GM12865 (cell line): ENCODE data around the gene UBE3A.

Experiments used
- DNase-seq: peaks from one replicate; pipeline ENCODE4 v3.0.0; 2010; ENCODE audit warnings: low read depth
- H3K4me3 ChIP-seq: 2 replicates; pipeline ENCODE4 v1.5.1; 2011; ENCODE audit warnings: mild to moderate bottlenecking, low read depth, low read length, control low read depth
- TF ChIP-seq, protein P1 (sequence below): IDR thresholded peaks from 2 replicates; pipeline ENCODE4 v1.5.1; 2011; ENCODE audit warnings: low read length, control low read depth, low read depth, inconsistent platforms; ENCODE audit not compliant: insufficient read depth; ENCODE audit errors: missing control alignments

Gene UBE3A

DNA sequence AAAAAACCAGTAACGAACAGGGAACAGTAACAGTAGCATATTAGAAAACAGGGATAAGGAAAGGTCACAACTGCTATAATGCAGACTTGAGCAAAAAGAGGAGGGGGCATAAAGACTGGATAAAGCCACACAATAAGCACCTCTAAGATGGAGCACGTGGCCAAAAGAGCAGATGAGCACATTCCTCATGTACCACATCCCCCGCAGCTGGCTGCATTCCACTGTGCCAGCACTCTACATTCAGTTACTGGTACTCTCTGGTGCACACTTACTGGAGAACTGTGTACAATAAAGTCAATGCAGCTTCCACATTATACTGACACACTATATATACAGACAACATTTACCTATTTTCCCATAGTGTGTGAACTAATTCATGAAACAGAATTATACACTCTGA lies 64.7 kb downstream of the UBE3A start:
- DNase-seq, result no peak
- TF ChIP-seq, protein P1, sequence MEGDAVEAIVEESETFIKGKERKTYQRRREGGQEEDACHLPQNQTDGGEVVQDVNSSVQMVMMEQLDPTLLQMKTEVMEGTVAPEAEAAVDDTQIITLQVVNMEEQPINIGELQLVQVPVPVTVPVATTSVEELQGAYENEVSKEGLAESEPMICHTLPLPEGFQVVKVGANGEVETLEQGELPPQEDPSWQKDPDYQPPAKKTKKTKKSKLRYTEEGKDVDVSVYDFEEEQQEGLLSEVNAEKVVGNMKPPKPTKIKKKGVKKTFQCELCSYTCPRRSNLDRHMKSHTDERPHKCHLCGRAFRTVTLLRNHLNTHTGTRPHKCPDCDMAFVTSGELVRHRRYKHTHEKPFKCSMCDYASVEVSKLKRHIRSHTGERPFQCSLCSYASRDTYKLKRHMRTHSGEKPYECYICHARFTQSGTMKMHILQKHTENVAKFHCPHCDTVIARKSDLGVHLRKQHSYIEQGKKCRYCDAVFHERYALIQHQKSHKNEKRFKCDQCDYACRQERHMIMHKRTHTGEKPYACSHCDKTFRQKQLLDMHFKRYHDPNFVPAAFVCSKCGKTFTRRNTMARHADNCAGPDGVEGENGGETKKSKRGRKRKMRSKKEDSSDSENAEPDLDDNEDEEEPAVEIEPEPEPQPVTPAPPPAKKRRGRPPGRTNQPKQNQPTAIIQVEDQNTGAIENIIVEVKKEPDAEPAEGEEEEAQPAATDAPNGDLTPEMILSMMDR, result no peak
- no peak overlapping the region for H3K4me3 ChIP-seq

DNA sequence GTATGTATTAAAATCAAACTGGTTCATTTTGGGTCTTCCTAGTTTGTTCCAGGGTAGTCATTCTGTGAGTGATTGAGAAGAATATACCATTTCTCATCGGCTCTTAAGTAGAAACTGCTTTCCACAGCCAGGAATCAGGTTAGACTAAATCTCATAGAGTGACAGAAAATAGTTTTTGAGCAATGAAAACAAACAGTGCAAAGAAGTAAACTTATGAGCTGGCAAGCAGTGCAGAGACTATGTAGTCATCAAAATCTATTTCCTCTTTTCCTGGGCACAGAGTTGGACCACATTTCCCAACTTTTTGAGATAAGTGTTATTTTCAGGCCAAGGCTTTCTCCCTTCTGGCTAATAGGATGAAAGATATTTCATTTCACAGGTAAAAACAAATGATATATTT lies 66.5 kb downstream of the UBE3A start:
- no peak overlapping the region for H3K4me3 ChIP-seq
- DNase-seq, result no peak
- TF ChIP-seq, protein P1, result no peak

DNA sequence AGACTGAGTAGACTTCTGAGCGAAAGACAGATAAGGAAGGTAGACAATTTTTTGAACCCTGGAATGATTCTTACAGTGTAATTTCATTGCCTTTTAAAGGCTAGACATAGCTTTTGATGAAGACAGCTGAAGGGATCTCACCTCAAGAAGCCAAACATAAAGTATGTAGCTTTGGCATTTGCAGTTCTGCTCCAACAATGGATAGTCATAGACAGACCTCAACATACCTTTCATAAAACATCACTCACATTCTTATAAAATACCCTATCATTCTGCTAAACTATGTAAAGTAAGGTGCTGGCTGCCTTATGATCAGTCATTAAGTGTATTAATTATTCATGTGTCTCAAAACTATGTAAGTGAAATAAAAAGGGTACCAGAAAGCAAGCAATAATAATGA lies 70.0 kb downstream of the UBE3A start:
- H3K4me3 ChIP-seq, result no peak overlapping the region
- TF ChIP-seq, protein P1, result no peak
- DNase-seq, result no peak

DNA sequence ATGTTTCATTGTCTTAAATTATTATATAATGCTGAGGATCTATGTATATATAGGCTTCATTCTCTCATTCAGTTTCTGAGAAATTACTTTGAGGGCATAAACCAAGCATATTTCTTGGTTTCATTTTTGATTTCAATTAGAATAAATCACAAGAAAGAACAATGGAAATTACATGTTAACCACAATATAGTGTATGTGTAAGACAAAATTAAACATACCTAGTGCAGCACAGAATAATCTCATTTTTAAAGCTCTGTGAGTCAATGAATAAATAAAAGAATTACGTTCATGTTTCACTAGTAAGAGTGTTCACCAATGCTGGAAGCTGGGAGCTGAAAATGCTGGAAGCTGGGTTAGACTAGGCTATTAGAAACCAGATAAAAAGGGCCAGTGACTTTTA lies 72.8 kb downstream of the UBE3A start:
- TF ChIP-seq, protein P1, result no peak
- DNase-seq, result no peak
- no peak overlapping the region for H3K4me3 ChIP-seq

DNA sequence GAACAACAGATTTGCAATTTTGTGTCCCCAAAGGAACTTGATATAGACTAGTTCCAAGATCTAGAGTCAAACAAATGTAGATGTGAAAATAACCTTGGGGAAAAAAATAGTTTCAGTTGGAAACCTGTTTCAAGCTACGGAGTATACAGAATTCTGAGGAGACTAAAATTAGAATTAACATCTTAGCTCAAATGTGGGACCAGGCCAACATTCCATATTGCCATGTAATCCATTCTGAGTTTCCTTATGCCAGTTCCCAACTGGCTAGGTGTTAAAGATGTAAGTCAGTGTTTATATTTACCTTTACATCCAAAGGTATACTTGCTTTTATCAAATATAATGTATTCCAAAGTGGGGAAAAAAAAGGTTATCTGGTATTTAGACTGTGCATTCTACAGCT lies 76.3 kb downstream of the UBE3A start:
- TF ChIP-seq, protein P1, result no peak
- DNase-seq, result no peak
- H3K4me3 ChIP-seq, result no peak overlapping the region

DNA sequence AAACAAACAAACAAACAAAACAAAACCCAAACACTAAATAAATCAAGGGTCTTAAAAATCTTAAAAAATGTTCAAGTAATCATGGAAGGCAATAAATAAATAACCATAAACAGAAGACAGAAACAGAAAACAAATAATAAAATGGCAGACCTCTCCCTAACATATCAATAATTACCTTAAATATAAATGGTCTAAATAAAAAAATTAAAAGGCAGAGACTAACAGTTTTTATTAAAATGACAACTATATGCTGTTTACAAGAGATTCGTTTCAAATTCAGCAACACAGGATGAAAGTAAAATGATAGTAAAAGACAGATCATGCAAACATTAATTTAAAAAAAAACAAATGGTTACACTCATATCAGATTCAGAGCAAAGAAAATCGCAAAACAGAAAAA lies 91.1 kb downstream of the UBE3A start:
- TF ChIP-seq, protein P1, result no peak
- no peak overlapping the region for H3K4me3 ChIP-seq
- no peak for DNase-seq

DNA sequence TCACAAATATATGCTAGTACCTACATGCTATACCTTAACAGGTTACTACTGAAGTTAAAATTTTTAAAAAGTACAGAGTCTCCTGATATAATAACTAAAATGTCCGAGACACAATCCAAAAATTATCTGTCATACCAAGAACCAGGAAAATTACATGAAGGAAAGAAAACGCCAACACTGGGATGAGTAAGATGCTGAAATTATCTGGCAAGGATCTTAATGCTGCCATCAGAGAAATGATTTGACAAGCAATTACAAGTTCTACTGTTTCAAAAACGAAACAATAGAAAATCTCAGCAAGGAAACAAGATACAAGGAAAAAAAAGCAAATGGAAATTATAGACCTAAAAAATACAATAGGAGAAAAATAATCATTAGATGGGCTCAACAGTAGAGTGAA lies 92.5 kb downstream of the UBE3A start:
- TF ChIP-seq, protein P1, result no peak
- no peak for DNase-seq

More for the DNA sequence above, 92.5 kb downstream of the UBE3A start:
- H3K4me3 ChIP-seq, result no peak overlapping the region
